Ammon's horn (tissue), 1 donor: ENCODE measurements around the gene SPDYE1.
"Not testable (repeated sequence)": the region's sequence is repeated elsewhere in the genome, so short reads cannot be mapped to it uniquely, and the experiment has no call there.

Source experiments
- DNase-seq: peaks from one replicate; pipeline ENCODE4 v3.0.0-alpha.2; 2016; ENCODE audit warnings: low spot score

SPDYE1 gene, protein sequence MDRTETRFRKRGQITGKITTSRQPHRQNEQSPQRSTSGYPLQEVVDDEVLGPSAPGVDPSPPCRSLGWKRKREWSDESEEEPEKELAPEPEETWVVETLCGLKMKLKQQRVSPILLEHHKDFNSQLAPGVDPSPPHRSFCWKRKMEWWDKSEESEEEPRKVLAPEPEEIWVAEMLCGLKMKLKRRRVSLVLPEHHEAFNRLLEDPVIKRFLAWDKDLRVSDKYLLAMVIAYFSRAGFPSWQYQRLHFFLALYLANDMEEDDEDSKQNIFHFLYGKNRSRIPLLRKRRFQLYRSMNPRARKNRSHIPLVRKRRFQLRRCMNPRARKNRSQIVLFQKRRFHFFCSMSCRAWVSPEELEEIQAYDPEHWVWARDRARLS

DNA sequence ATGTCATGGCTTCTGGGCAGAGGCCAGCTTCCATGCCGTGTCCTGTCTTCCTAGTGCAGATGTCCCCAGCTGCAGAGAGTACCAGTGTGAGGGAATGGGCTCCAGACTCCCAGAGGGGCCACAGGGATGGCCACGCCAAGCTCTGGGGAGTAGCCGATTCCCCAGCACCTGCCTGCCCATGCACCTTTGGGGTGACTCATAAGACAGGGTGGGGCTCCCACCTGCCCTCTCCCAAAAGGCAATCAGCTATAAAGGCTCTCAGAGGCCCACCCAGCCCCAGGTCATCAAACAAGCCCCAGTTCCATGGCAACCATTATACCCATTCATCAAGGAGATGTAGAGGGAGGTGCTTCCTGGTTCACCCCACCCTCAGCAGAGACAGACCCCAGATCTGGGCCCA is at the start of gene SPDYE1:
Gene SPDYE1 (plus strand): TSS at position 366 of the 400 bp plus-strand sequence. CDS start 2,053 bp downstream, outside the sequence.
- not testable (repeated sequence) for DNase-seq

DNA sequence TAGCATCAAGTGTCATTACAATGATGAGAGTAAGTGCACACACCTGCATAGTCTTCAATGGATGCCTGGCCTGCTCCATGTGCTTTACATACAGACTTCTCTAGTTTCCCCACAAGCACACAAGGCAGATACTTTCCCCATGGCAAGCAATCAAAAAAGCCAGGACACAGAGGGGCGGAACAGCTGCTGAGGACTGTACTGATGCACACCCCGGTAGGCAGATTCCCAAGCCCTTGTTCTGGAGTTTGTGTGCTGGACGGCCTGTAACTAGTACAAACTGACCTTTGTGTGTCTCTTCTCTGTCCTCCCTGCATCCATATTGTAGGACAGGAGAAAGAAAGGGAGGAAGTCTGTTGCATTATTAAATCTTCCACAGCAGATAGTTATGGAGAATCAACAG is 45.7 kb upstream of the SPDYE1 start:
- no peak for DNase-seq

DNA sequence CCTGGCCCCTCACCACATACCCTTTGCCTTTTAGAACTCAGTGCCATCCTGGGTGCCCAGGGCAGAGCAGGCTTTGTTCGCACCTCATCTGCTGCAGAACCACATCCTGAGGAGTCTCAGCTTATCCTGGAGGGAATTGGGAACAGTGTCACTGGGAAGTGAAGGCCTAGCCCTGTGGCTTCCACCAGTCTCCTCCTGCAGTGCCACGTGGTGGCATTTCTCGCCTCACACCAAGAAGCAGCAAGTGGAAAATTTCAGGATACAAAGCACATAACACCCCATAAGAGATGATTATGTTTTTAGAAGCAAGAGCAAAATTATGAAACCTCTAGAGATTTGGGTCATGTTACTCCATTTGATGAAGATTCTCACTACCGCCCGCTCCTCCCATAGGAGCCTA is 44.6 kb upstream of the SPDYE1 start:
- DNase-seq, result no peak

DNA sequence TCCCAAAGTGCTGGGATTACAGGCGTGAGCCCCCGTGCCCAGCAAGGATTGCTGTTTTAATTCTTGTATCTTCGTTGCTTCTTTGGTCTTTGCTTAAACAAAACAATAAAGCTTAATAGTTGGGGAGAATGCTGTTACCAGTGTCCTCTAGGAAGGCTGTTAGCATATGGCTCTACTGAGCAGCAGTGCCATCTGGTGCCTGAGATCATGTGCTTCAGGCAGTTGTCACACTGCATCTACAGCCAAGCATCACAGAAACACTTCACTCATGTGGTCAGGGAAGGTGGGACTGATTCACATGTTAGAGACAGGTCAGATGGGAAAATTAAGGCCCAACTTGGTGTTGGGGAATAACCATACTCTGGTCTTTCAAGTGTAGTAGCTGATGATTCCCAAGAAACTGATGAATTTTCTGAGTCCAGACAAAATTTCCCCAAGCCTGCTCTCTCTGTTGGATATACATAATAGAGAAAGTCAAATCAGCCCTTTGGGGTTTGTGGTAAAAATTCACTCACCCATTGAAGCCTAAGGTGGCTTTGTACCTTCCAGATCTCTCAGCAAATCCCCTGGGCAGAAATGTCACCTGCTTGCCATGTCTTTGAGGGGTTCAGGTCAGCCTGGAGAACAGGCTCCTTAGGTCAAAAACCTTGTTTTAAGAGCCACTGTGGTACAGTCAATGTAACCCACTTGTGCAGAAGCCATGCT is 43.0 kb upstream of the SPDYE1 start:
- peak; percentile 86 for DNase-seq

DNA sequence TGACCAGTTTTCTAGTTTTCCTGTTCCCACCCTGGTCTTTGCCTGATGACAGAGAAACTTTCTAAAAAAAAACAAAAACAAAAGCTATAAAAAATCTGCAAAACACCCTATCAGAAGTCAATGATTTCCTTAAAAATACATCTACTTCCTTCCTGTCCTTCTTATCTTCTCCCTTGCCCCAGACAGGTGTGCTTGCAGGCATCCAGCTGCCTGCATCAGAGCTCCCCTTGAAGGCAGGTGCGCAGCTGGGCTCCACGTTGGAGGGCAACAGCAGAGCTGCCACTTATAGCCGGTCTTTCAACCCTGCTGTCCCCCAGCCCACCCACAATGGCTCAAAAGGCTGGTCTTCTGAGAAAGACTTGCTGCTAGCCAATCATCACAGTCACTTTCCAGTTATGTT is 41.7 kb upstream of the SPDYE1 start:
- no peak for DNase-seq

DNA sequence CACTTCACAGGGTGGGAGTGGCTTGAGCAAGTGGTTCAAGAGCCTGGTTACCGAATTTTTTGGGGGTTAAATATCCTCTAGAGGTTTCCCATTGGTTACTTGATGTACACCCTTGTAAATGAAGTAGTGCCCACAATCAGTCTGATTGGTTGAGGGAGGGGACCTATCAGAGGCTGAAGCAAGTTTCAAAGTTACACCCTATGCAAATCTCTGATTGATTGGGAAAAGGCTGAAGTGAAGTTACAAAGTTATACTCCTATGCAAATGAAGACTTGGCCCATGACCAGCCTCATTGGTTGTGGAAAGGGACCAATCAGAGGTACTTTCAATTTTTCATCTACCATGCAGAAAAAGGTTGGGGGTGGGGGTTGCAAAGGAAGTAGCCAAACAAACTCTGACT is 36.8 kb upstream of the SPDYE1 start:
- no peak for DNase-seq

DNA sequence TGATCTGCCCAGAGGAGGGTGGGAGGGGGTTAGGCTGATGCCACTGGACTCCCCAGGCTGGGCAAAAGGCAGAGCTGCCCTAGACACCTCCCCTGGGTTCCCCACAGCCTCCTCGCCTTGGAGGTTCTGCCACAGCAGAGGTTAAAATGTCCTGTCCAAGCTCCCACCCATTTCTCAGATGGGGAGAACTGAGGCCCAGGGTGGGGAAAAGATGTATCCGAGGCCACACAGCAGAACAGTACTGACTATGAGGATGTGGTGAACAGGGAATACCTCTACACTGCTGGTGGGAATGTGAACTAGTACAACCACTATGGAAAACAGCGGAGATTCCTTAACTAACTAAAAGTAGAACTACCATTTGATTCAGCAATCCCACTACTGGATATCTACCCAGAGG is 31.3 kb upstream of the SPDYE1 start:
- not testable (repeated sequence) for DNase-seq

DNA sequence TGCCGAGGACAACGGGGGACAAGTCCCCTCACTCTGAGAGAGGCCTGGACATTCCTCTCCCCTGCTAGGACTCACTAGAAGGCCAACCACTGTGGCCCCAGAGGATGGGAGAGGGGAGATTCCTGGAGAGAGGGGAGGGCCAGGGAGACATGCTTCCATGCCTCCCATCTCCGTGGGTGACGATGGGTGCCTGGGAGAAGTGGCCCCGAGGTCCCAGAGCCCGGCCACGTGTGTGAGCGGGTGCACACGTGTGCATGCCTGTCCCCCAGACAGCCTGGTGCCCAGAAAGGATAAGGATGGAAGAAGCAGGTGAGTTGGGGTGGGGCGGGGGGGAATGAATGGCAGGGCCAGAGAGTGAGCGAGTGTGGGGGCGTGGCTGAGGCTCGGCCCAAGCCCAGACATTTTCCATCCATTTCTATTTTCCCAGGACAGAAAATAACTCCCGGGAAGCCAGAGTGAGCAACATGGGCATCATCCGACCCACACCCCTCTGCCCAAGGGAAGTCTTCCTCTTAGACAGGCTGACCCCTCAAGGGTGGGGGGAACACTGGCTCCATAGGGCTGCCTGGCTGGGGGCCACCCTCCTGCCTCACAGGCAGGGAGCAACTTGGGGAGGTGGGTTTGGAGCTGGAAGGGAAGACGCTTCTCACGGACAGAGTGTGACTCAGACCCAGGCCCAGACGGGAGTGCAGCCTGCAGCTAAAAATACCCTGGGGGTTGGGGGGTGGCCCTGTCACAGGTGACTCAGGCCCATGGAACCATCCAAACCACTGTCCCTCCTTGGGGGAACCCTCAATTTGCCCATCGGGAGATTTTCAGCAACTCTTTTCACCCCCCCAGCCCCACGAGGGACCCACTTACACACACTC is 29.3 kb upstream of the SPDYE1 start:
- not testable (repeated sequence) for DNase-seq

DNA sequence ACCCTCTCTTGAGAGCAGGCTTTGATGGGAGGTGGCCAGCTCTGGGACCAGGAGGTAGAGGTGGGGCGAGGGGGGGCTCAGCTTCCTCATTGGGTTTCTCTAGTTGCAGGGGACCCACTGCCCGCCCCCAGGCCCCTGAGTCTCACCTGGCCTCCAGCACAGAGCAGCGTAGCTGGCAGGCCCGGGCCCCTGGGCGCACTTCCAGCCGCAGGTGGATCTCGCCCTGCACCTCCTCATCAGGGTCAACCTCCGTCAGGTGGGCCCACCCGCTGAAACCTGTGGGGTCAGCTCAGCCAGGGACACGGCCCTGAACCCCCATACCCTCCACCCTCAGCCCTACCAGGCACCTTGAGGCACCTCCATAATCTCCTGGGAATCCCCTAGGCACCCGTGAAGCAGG is 28.1 kb upstream of the SPDYE1 start:
- not testable (repeated sequence) for DNase-seq

DNA sequence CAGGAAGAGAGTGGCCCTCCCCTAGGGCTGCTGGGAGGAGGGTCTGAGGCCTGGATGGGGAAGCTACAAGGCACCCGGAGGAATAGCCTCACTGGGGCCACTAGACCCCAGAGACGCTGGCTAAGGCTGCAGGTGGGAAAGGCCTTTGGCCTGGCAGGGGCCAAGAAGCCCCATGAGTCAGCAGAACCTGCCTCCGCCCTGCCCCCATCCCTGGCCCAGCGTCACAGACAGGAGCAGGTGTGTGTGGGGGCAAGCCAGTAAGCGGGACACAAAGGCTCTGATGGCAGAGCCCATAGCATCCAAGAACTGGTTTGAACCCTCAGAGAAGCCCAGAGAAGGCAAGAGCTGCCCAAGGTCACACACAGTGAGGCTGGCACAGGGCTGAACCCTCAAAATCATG is 27.0 kb upstream of the SPDYE1 start:
- not testable (repeated sequence) for DNase-seq

DNA sequence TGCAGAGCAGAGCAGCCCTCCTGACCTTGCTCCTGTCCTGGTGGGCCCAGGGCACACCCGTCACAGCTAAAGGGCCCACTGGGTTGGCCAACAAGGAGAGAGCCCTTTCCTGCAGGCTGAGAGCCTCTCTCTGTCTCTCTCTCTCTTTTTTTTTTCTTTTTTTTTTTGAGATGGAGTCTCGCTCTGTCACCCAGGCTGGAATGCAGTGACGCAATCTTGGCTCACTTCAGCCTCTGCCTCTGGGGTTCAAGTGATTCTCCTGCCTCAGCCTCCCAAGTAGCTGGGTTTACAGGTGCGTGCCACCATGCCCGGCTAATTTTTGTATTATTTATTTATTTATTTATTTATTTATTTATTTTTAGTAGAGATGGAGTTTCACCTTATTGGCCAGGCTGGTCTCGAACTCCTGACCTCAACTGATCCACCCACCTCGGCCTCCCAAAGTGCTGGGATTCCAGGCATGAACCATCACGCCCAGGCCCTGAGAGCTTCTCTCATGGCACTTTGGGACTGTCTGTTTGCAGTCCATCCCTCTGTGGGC is 23.6 kb upstream of the SPDYE1 start:
- not testable (repeated sequence) for DNase-seq

DNA sequence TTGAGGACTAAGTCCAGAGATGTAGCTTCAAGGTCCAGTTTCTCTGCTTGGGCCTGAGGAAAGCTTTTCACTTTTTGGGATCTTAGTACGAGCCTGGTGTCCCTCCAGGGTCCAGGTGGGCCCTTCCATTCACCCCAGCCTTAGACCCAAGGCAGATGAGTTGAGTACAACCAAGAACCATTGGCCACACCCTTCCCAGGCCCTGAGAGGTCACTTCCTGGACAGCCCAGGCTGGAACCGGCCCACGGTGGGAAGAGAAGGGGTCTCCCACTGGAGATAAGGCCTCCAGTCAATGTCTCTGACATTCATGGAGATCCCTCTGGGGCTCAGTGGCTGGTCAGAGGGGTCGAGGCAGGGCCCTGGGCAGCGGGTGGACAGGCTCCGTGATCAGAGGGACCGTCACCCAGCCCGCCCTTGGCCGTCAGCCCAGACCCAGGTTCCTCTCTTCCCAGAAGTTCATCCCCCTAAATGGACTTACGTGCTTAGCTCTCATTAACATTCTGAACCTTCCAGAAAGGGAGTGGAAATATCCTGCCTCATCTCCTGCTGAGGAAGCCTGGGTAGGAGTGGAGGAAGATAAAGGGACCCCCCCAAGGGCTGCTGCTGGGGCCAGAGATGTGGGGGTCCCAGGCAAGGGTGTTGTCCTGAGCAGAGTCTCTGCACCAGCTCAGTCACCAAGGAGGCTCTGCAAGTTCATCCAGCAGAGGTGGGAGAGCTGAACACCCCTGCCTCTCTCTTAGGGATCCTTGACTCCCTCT is 22.8 kb upstream of the SPDYE1 start:
- DNase-seq, result not testable (repeated sequence)

DNA sequence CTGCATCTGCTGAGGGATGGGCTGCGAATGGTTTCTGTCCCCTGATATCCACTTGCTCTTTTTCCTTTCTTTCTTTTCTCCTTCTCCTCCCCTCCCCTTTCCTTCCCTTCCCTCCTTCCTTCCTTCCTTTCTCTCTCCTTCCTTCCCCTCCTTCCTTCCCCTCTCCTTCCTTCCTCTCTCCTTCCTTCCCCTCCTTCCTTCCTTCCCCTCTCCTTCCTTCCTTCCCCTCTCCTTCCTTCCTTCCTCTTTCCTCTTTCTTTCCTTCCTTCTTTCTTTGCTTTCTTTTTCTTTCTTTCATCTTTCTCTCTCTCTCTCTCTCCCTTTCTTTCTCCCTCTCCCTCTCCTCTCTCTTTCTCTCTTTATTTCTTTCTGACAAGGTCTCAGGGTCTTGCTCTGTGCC is 20.2 kb upstream of the SPDYE1 start:
- no peak for DNase-seq

DNA sequence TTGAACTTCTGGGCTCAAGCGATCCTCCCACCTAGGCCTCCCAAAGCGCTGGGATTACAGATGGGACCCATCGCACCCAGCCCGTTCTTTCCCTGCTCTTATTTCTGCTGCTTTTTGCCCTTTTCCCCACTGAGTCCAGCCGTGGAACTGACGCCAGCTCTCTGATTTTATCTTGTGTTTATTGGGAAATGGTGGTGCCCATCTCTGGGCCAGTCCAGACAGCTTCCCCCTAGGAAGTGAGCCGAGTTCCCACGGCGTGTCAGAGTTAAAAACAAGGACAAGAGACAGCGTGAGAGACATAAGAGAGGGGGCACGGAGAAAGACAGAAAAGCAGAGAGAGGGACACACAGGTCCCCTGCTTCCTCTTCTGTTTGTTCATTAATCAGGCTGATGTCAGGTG is 19.6 kb upstream of the SPDYE1 start:
- DNase-seq, result not testable (repeated sequence)

DNA sequence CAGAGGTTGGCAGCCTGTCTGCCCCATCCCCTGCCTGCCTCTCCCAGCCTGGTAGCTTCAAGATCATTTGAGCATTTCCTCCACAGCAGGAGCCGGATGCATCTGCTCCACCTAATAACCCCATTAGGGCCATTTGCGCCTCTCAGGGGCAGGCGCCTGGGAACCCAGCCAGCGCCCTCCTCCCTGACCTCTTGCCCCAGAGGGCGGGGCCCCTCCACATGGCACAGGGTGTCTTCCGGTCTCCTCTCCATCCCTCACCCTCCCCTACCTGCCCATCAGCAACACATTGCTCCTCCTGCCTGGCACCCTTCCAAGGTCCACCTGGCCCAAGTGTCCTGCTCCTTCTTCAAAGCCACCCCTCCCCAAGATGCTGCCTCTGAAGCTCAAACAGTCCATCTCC is 14.8 kb upstream of the SPDYE1 start:
- not testable (repeated sequence) for DNase-seq

DNA sequence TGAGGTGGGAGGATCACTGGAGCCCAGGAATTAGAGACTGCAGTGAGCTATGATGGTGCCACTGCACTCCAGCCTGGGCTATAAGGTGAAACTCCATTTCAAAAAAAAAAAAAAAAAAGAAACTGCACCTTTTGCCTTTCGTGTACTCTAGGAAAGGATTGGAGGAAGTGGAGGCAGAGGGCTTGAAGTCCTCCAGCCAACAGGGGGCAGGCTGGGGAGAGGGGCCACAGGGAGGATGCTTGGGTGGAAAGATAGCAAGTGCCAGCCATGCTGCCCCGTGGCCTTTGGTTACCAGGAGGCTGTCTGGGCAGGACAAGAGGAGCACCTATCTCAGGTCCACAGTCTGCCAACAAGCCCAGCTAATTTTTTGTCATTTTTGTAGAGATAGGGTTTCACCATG is 14.0 kb upstream of the SPDYE1 start:
- not testable (repeated sequence) for DNase-seq

DNA sequence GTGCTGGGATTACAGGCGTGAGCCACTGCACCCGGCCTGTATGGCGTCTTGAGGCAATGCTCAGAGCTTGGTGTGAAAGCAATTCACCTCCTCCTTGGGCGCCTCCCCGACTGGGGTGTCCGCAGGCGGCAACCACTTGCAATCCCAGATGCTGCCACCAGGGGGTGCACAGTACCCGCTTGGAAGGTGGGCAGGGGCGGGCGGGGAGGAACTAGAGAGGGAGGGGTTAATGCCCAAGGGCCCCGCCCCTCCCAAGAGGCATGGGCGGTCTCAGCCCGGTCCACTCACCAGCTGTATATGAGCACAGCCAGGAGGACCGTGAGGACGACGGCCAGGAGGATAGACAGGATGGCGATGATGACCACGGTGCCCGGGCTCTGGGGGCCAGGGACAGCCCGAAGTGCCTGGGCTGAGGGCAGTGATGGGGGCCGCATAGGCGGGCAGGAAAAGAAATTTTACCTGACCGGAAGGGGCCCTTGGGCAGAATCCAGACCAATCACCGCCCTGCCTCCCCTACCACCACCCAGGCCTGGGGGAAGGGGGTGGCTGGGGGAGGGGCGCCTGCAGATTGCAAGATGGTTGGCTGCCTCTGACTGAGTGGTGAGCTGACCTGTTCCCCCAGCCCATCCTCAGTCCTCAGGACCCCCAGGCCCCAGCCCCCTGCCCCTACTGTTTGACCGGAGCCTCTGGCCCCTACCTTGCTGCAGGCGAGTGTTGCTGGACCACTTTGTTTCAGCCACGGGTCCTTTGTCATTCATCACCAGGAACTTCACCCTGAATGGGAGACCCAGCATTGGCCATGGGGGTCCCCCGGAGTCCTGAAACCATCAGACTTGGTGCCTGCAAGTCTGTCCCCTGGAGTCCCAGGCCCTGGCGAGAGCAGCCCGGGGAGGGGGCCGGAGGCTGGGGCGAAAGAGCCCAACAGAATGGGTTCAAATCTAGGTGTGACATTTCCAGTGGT is 11.5 kb upstream of the SPDYE1 start:
- DNase-seq, result peak; percentile 50

DNA sequence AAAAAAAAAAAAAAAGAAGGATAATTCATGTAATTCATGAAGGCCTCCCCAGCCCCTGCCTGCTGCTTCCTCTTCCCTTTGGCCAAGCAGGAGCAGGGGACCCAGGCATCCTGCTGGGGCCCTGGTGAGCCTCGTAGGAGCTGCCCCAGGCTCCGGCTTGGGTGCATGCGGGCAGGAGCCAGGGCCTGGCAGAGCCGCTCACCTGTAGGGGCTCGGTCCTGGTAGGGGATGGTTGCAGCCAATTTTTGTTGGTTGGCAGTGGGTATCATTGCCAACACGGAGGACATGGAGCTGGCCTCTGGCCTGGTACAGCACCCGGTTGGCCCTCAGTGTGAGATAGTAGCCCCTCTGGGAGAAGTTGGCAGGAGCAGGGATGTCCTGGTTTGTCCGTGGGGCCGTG is 10.2 kb upstream of the SPDYE1 start:
- not testable (repeated sequence) for DNase-seq

DNA sequence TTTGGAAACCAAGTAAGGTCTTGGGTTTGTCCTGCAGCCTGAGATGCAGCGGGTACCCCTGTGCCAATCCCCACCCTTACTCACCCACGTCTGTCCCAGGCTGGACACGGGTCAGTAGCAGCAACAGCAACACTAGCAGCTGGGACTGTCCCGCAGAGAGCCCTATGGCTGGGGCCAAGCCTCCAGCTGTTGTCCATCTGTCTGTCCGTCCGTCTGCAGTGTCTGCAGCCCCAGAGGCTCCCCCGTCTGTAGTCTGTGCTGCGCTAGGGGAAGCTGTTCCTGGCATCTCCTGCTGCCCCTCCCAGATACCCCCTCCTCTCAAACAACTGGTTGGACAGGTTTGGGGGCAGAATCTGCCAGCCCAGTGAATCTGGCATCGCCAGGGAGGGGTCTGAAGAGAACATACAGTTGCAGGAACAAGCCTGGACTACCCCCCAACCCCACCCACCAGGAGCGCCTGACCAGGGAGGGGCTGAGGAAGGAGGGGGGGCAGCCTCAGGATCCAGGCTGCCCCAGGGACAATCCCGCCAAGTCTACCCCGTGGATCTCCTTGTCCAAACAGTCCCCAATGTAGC is 7.6 kb upstream of the SPDYE1 start:
- DNase-seq, result not testable (repeated sequence)

DNA sequence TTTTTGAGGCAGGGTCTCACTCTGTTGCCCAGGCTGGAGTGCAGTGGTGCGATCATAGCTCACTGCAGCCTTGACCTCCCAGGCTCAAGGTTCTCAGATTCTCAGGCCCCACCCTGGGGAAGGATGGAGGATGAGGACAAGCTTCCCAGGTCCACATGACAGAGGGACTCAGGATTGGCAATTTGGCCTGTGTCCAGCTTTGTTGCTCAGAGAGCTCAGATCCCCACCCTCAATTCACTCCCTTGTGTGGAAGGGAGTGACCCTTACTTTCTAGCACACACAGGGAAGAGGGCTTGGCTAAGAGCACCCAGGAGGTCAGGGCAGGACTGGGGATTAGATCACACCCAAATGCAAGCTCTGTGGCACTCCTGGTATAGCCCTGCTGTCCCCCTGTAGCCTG is 6.9 kb upstream of the SPDYE1 start:
- not testable (repeated sequence) for DNase-seq
